ENCODE data around the gene LRRC45. TPM values are rescaled to one million over a fixed set of nuclear protein-coding genes. Genes with fewer than 3 reads are reported as not detected.
A peak's percentile ranks its signal among the peaks of the same experiment; 100 is the strongest.

Gene LRRC45
- total and polyA plus RNA-seq, 8 donors = 12.0 to 23.2 (median 17.6) TPM

- TF ChIP-seq CTCF (IDR thresholded peaks at IDR 0.05) = no peak
- Histone ChIP-seq H3K27me3 (no peaks in the 10 kb centered on the region), H3K4me1 (no peaks in the 10 kb centered on the region), H3K36me3 (peaks cover 0 to 17% of the 10 kb centered on the region in 2 donors), H3K4me3 (no peak overlapping the region), H3K9me3 (no peaks in the 10 kb centered on the region), H3K27ac (no peak overlapping the region)
- ATAC-seq (no peak), DNase-seq (no peak)
- intact Hi-C loops (cut with DNase I) = no loop called here
Observed at GRCh38 chr17:82000803-82001570, 22.1 kb upstream of the LRRC45 start.

GRCh38 chr17:82001571-82002056, 21.5 kb upstream of the LRRC45 start:
- DNase-seq (no peak), ATAC-seq (no peak)
- no peak for TF ChIP-seq CTCF (IDR thresholded peaks at IDR 0.05)
- Histone ChIP-seq H3K27ac (no peak overlapping the region), H3K36me3 (peaks cover 0 to 12% of the 10 kb centered on the region in 2 donors), H3K4me3 (no peak overlapping the region), H3K9me3 (no peaks in the 10 kb centered on the region), H3K4me1 (no peaks in the 10 kb centered on the region), H3K27me3 (no peaks in the 10 kb centered on the region)
- intact Hi-C loops (cut with DNase I) = no loop called here

GRCh38 chr17:82003411-82004381, 19.4 kb upstream of the LRRC45 start:
- H3K9me3 ChIP-seq = no peaks in the 10 kb centered on the region
- intact Hi-C loops (cut with DNase I) = no loop called here
- peaks cover 0 to 3% of the 10 kb centered on the region in 2 donors for H3K36me3 ChIP-seq
- DNase-seq (peak in 1 of 4 donors; percentile 69), ATAC-seq (peak; percentile 63)
- no peak overlapping the region for H3K4me3 ChIP-seq
- H3K27ac ChIP-seq = peak overlapping the region in 1 of 2 donors; percentile 19
- no peak for TF ChIP-seq CTCF (IDR thresholded peaks at IDR 0.05)
- H3K4me1 ChIP-seq = no peaks in the 10 kb centered on the region
- H3K27me3 ChIP-seq = no peaks in the 10 kb centered on the region

GRCh38 chr17:82004517-82005455, 18.3 kb upstream of the LRRC45 start:
- no peaks in the 10 kb centered on the region for H3K4me1 ChIP-seq
- H3K36me3 ChIP-seq = no peaks in the 10 kb centered on the region
- intact Hi-C loops (cut with DNase I) = no loop called here
- ATAC-seq (no peak), DNase-seq (no peak)
- H3K4me3 ChIP-seq = no peak overlapping the region
- no peaks in the 10 kb centered on the region for H3K9me3 ChIP-seq
- no peak overlapping the region for H3K27ac ChIP-seq
- TF ChIP-seq CTCF (IDR thresholded peaks at IDR 0.05) = no peak
- no peaks in the 10 kb centered on the region for H3K27me3 ChIP-seq
